SH-SY5Y (cell line): ENCODE results near the gene USP15.

Source experiments
- GATA2 ChIP-seq: IDR thresholded peaks from 2 replicates; pipeline ENCODE4 v1.6.1; 2011; ENCODE audit warnings: mild to moderate bottlenecking, low read depth, low read length
- GATA3 ChIP-seq: IDR thresholded peaks from 2 replicates; pipeline ENCODE4 v1.6.1; 2011; ENCODE audit warnings: low read depth, mild to moderate bottlenecking, low read length, moderate library complexity

DNA sequence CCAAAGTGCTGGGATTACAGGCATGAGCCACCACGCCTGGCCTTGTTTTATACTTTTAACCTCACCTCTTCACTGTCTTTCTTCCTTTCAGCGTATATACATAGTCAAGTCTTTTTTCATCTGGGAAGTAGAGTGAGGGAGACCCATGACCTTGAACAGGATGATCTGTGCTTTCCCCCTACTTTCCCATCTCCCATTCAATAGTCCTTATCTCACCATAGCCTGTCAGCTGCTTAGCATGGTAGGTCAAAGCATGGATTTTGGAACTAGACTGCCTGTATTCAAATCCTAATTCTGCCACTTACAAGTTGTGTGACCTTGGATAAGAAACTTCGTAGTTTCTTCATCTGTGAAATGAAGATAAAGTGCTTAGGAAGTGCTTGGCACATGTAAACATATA, 110.0 kb downstream of the USP15 start:
- TF ChIP-seq GATA3 = no peak
- no peak for TF ChIP-seq GATA2
